SK-N-DZ (cell line): ENCODE results near the gene ADAM10.

Experiments
- DNase-seq: peaks from one replicate; pipeline ENCODE4 v3.0.0-alpha.2; 2015; ENCODE audit warnings: low spot score

ADAM10 gene

DNA sequence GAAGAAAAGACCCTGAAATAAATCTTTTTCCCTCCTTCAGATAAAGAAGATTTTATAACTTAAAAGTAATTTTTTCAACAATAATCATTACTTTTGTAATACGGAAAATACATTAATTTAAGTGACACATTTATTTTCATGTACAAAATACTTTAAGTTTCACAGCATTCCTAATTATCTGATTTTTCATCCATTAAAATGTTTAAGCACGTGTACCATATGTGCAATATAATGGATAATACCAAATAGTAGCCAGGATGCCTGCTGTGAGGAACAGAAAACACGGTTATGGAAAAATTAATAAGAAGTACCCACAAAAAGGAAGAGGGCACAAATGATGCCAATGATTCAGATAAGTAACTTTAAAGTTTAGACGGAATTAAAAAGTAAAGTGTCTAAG, 33.5 kb downstream of the ADAM10 start:
- DNase-seq: no peak

GRCh38 chr15:58715266-58715917, 34.1 kb downstream of the ADAM10 start:
- no peak for DNase-seq

DNA sequence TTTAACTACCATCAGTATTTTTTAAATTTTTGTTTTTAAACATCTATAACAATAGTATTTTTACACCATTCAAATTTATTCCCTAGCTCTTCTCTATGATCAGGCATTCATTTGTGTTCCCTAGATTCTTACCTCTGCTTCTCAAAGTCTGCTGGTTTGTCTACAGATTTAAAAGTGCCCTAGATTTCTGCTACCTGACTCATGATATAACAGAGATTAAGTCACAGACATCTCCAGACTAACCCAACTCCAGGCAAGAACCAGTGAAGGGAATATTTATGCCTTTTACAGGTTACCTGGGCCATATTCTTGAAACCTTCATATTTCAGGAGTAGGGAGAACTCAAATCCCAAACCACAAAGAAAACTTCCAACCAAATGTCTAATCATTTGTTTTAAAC, 38.8 kb downstream of the ADAM10 start:
- DNase-seq: no peak

GRCh38 chr15:58707397-58707796, 42.1 kb downstream of the ADAM10 start:
- no peak for DNase-seq

DNA sequence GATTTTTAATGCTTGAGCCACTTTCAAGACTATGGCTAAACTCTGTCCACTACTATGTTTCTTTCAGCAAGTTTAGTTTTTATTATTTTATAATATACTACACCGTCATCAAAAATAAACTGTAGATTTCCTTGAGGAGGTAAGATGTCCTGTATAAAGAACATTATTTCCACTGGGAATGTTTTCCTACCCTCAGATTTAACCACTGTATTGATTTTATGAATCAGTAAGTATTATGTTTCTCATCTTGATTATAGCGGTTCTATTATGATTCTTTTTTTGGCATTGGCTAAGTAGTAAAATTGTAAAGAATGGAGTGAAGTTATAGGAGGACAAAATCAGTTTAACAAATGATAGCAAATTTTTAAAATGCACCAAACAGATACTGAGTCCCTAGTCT, 44.4 kb downstream of the ADAM10 start:
- no peak for DNase-seq

DNA sequence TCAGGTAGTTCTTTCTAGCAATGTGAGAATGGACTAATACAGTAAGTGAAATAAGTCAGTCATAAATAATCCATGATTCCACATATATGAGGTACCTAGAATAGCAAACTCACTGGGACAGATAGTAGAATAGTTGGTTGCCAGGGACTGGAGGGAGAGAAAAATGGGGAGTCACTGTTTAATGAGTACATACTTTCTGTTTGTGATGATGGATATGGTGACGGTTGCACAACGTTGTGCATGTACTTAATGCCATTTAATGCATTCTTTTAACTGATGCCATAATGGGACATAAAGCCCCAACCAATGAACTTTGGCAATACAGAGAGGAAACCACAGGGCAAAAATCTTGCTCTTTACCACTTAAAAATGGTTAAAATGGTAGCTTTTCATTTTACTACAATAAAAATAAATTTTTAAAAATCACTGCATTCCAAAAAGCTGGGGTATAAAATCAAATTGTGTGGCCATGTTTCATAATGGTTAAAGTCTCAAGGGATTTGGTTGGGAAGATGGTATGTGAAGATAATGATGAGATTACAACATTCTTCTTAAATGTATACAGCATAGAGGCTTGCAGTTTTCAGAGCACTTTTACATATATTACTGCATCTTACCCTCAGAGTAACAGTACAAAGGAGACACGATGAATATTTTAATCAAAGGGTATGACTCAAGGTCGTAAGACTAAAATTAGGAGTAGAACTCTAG, 45.2 kb downstream of the ADAM10 start:
- DNase-seq: no peak

- no peak for DNase-seq
These were observed 45.9 kb downstream of the ADAM10 start for GRCh38 chr15:58703610-58704009.

DNA sequence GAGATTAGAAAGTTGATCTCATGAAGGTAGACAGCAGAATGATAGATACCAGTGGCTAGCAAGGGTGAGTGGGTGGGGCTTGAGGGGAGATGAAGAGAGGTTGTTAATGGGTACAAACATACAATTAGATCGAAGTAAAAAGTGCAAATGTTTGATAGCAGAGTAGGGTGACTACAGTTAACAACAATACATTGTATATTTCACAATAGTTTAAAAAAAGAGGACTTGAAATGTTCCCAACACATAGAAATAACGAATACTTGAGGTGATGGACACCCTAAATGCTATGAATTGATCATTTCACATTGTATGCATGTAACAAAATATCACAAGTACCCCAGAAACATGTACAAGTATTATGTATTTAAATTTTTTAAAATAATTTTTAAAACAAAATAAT, 47.3 kb downstream of the ADAM10 start:
- DNase-seq: no peak

DNA sequence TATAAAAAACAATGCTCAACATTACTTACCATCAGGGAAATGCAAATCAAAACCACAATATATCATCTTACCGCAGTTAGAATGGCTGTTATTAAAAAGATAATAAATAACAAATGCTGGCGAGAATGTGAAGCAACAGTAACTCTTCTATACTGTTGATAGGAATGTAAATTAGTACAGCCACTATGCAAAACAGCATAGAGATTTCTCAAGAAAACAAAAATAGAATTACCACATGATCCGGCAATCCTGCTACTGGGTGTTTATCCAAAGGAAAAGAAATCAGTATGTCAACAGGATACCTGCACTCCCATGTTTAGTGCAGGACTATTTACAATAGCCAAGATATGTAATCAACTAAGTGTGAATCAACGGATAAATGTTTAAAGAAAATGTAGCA, 48.1 kb downstream of the ADAM10 start:
- DNase-seq: no peak

DNA sequence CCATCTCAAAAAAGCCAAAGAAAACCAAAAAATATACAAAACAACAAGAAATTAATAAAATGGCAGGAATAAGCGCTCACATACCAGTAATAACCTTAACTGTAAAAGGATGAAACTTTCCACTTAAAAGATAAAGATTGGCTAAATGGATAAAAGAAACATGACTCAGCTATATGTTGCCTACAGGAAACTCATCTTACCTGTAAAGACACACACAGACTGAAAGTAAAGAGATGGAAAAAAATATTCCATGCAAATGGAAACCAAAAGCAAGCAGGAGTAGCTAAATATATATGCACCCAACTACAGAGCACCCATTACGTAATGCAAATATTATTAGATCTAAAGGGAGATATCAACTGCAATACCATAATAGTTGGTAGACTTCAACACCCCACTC, 49.7 kb downstream of the ADAM10 start:
- DNase-seq: no peak

- no peak for DNase-seq
These were observed 50.4 kb downstream of the ADAM10 start for GRCh38 chr15:58698887-58699641.

- no peak for DNase-seq
These were observed 52.3 kb downstream of the ADAM10 start for GRCh38 chr15:58697220-58697619.

- no peak for DNase-seq
These were observed 52.8 kb downstream of the ADAM10 start for GRCh38 chr15:58696738-58697137.

GRCh38 chr15:58694641-58695398, 54.7 kb downstream of the ADAM10 start:
- DNase-seq: no peak

GRCh38 chr15:58690703-58691102, 58.8 kb downstream of the ADAM10 start:
- no peak for DNase-seq

GRCh38 chr15:58689646-58690045, 59.9 kb downstream of the ADAM10 start:
- DNase-seq: no peak

DNA sequence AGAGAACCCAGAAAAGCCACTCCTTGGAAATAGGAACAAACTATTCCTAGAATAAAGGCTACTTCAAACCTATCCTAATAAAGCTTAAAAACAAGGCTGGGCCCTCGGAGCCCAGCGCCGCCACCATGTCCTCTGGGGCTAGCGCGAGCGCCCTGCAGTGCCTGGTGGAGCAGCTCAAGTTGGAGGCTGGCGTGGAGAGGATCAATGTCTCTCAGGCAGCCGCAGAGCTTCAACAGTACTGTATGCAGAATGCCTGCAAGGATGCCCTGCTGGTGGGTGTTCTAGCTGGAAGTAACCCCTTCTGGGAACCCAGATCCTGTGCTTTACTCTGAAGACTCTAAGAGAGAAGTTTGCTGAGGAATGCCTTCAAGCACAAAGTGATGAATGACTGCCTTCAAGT, 63.2 kb downstream of the ADAM10 start:
- DNase-seq: no peak

DNA sequence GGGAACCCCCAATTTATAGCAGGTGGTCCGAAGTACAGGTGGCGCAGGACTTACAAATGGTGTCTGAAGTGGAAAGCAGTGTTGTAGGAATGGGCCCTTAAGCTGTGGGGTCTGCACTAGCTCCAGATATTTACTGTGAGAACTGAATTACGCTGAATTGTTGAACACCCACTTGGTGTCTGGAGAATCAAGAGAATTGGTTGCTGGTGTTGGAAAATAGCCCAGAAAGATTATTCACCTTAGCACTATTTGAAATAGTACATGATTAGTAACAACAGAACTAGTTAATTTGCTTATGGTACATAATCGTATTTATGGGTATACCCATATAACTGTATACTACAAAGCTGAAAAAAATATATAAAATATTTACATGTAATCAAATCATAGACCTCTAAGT, 64.8 kb downstream of the ADAM10 start:
- no peak for DNase-seq

- no peak for DNase-seq
These were observed 65.3 kb downstream of the ADAM10 start for GRCh38 chr15:58684036-58684710.

DNA sequence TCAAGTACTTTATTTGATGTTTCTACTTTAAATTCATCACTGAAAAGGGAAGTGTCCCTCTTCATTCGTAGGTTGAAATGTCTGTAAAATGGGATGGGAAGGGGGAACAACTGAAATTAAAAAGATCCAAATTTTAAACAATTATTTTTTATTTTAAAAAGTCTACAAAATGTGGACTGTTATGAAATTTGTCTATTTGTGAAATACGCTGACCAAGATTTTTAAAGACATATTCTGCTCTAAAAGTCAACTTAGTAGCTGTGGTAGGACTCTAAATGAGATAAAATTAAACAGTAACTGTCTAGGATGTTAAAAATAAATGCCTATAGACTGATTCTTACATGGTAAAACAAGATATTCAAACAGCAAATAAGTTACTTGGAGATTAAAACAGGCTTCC, 67.3 kb downstream of the ADAM10 start:
- no peak for DNase-seq

- no peak for DNase-seq
These were observed 70.8 kb downstream of the ADAM10 start for GRCh38 chr15:58678683-58679082.

- no peak for DNase-seq
These were observed 72.1 kb downstream of the ADAM10 start for GRCh38 chr15:58677426-58677825.
